GM23248 (cell line): Measurements from ENCODE around the gene ICA1. TPM values are rescaled to one million over a fixed set of nuclear protein-coding genes. Genes with fewer than 3 reads are reported as not detected.
A peak's percentile ranks its signal among the peaks of the same experiment; 100 is the strongest.

Experiments
- DNase-seq: peaks from one replicate; pipeline ENCODE4 v3.0.0-alpha.2; 2015
- H2AFZ ChIP-seq: fragments of 200-600 bp; sonication (generic); 2 replicates; pipeline ENCODE4 v1.6.1; 2016; ENCODE audit warnings: antibody characterized with exemption
- H3F3A ChIP-seq: fragments of 200-600 bp; sonication (generic); 2 replicates; pipeline ENCODE4 v1.6.1; 2016; ENCODE audit warnings: mild to moderate bottlenecking, antibody characterized with exemption, mixed run types; ENCODE audit not compliant: insufficient read depth
- H3K27ac ChIP-seq: fragments of 200-600 bp; sonication (generic); 2 replicates; pipeline ENCODE4 v1.5.1; 2016; ENCODE audit warnings: mild to moderate bottlenecking
- H3K27me3 ChIP-seq: fragments of 200-600 bp; sonication (generic); replicated peaks from 2 replicates; pipeline ENCODE4 v1.6.1; 2016; ENCODE audit warnings: mild to moderate bottlenecking; ENCODE audit not compliant: insufficient read depth
- H3K36me3 ChIP-seq: fragments of 200-600 bp; sonication (generic); 2 replicates; pipeline ENCODE4 v1.6.1; 2016; ENCODE audit warnings: low read depth, mild to moderate bottlenecking
- H3K4me1 ChIP-seq: fragments of 200-600 bp; sonication (generic); 2 replicates; pipeline ENCODE4 v1.6.1; 2016; ENCODE audit warnings: mild to moderate bottlenecking; ENCODE audit not compliant: insufficient read depth
- H3K4me2 ChIP-seq: fragments of 200-600 bp; sonication (generic); one replicate; pipeline ENCODE4 v1.6.1; 2016; ENCODE audit warnings: mild to moderate bottlenecking; ENCODE audit not compliant: unreplicated experiment
- H3K4me3 ChIP-seq: fragments of 200-600 bp; sonication (generic); 2 replicates; pipeline ENCODE4 v1.5.1; 2016; ENCODE audit warnings: mild to moderate bottlenecking
- H3K79me2 ChIP-seq: fragments of 200-600 bp; sonication (generic); 2 replicates; pipeline ENCODE4 v1.6.1; 2016; ENCODE audit warnings: mild to moderate bottlenecking; ENCODE audit not compliant: insufficient read depth
- H3K9ac ChIP-seq: fragments of 200-600 bp; sonication (generic); 2 replicates; pipeline ENCODE4 v1.6.1; 2016; ENCODE audit warnings: mild to moderate bottlenecking
- H3K9me2 ChIP-seq: fragments of 200-600 bp; sonication (generic); 2 replicates; pipeline ENCODE4 v1.6.1; 2016; ENCODE audit warnings: mixed run types, mild to moderate bottlenecking, moderate library complexity; ENCODE audit not compliant: insufficient read depth
- H3K9me3 ChIP-seq: fragments of 200-600 bp; sonication (generic); one replicate; pipeline ENCODE4 v1.6.1; 2017; ENCODE audit warnings: low read depth
- H4K20me1 ChIP-seq: fragments of 200-600 bp; sonication (generic); 2 replicates; pipeline ENCODE4 v1.6.0; 2016; ENCODE audit not compliant: insufficient read depth
- EZH2 ChIP-seq: fragments of 200-600 bp; sonication (generic); IDR thresholded peaks from 2 replicates; pipeline ENCODE4 v1.6.1; 2018; ENCODE audit warnings: antibody characterized with exemption, mild to moderate bottlenecking; ENCODE audit not compliant: insufficient read depth, poor library complexity, severe bottlenecking
- EZH2phosphoT487 ChIP-seq: fragments of 200-600 bp; sonication (generic); IDR thresholded peaks from 2 replicates; pipeline ENCODE4 v1.6.1; 2018; ENCODE audit warnings: antibody characterized with exemption, moderate library complexity, mild to moderate bottlenecking, low read depth; ENCODE audit not compliant: insufficient read depth
- WGBS, 2 experiments: methylation state at CpG; one replicate each; pipeline ENCODE4 v1.1.6; 2015 to 2017; ENCODE audit warnings: low lambda C conversion rate in 2 of 2, low coverage in 1 of 2; ENCODE audit errors: missing lambda C conversion rate in 2 of 2; 5-methylcytosine and 5-hydroxymethylcytosine counted together
- in situ Hi-C: fragments of 300-500 bp; cut with MboI; formaldehyde crosslinking; loops from 2 replicates; pipeline ENCODE4 v1.15.0; 2020
- polyA plus RNA-seq: library from polyadenylated mRNA; unstranded; fragments of >200 nt; fragmentation: Nextera tagmentation; extraction: Ambion mirVana; gene quantifications from 2 replicates; pipeline ENCODE4 v1.2.1, GENCODE V29; 2016
- total RNA-seq: library from RNA; depleted of rRNA; stranded (reverse); fragments of >200 nt; shearing (Covaris generic); gene quantifications from 2 replicates; pipeline ENCODE4 v1.2.3, GENCODE V29; 2014

ICA1 gene
- total and polyA plus RNA-seq, 2 experiments from 2014 or later: not detected

- Histone ChIP-seq H3K27ac (no peak overlapping the region), H3F3A (no peaks in the 10 kb centered on the region), H3K4me3 (no peak overlapping the region), H2AFZ (peak overlapping the region; percentile 28; the same call in 1 of the 2 replicates), H3K9ac (no peak overlapping the region), H4K20me1 (no peaks in the 10 kb centered on the region), H3K9me3 (no peaks in the 10 kb centered on the region), H3K4me1 (no peaks in the 10 kb centered on the region), H3K4me2 (no peak overlapping the region), H3K27me3 (peaks cover 4% of the 10 kb centered on the region), H3K9me2 (no peaks in the 10 kb centered on the region), H3K79me2 (no peaks in the 10 kb centered on the region), H3K36me3 (no peaks in the 10 kb centered on the region)
- WGBS, 2 experiments: 17 to 20% methylated on average over 8 of the region's 8 CpGs
- DNase-seq: peak; percentile 46
- in situ Hi-C loops: loop anchor here (25.0 kb wide), 2 partner anchors 802 to 1252 kb away; no protein-coding TSS in a partner anchor
- TF ChIP-seq EZH2phosphoT487 (no peak), EZH2 (no peak)
These were observed 47.6 kb downstream of the ICA1 start for GRCh38 chr7:8214244-8214824.

- no peak for DNase-seq
- Histone ChIP-seq H3K9me2 (no peaks in the 10 kb centered on the region), H3K4me1 (no peaks in the 10 kb centered on the region), H4K20me1 (no peaks in the 10 kb centered on the region), H3K27me3 (peaks cover 4% of the 10 kb centered on the region), H3K36me3 (no peaks in the 10 kb centered on the region), H3K9ac (no peak overlapping the region), H3K4me2 (no peak overlapping the region), H3K9me3 (no peaks in the 10 kb centered on the region), H3F3A (no peaks in the 10 kb centered on the region), H3K79me2 (no peaks in the 10 kb centered on the region), H3K4me3 (no peak overlapping the region), H3K27ac (no peak overlapping the region), H2AFZ (no peak overlapping the region)
- in situ Hi-C loops: loop anchor here (25.0 kb wide), 2 partner anchors 801 to 1251 kb away; no protein-coding TSS in a partner anchor
- TF ChIP-seq EZH2phosphoT487 (no peak), EZH2 (no peak)
- WGBS, 2 experiments: 73 to 77% methylated on average over 2 of the region's 2 CpGs
These were observed 48.6 kb downstream of the ICA1 start for GRCh38 chr7:8213381-8213780.

GRCh38 chr7:8212638-8213037, 49.3 kb downstream of the ICA1 start:
- DNase-seq: no peak
- H3F3A ChIP-seq: no peaks in the 10 kb centered on the region
- no peak overlapping the region for H3K4me3 ChIP-seq
- H3K36me3 ChIP-seq: no peaks in the 10 kb centered on the region
- in situ Hi-C loops: loop anchor here (25.0 kb wide), 2 partner anchors 800 to 1250 kb away; no protein-coding TSS in a partner anchor
- H3K27ac ChIP-seq: no peak overlapping the region
- H3K9me2 ChIP-seq: no peaks in the 10 kb centered on the region
- no peaks in the 10 kb centered on the region for H3K4me1 ChIP-seq
- H3K9ac ChIP-seq: no peak overlapping the region
- H2AFZ ChIP-seq: no peak overlapping the region
- TF ChIP-seq EZH2: no peak
- TF ChIP-seq EZH2phosphoT487: no peak
- H3K79me2 ChIP-seq: no peaks in the 10 kb centered on the region
- no peak overlapping the region for H3K4me2 ChIP-seq
- 13 to 19% methylated on average over 5 of the region's 5 CpGs for WGBS, 2 experiments
- no peaks in the 10 kb centered on the region for H4K20me1 ChIP-seq
- H3K9me3 ChIP-seq: no peaks in the 10 kb centered on the region
- H3K27me3 ChIP-seq: peaks cover 4% of the 10 kb centered on the region

GRCh38 chr7:8211725-8212096, 50.3 kb downstream of the ICA1 start:
- Histone ChIP-seq H3K9me2 (no peaks in the 10 kb centered on the region), H3K9me3 (no peaks in the 10 kb centered on the region), H3K27ac (no peak overlapping the region), H3K36me3 (no peaks in the 10 kb centered on the region), H3K9ac (no peak overlapping the region), H4K20me1 (no peaks in the 10 kb centered on the region), H3K79me2 (no peaks in the 10 kb centered on the region), H3K27me3 (peaks cover 4% of the 10 kb centered on the region), H3K4me2 (no peak overlapping the region), H3F3A (no peaks in the 10 kb centered on the region), H2AFZ (no peak overlapping the region), H3K4me1 (no peaks in the 10 kb centered on the region), H3K4me3 (no peak overlapping the region)
- 92 to 100% methylated on average over 1 of the region's 1 CpG for WGBS, 2 experiments
- TF ChIP-seq EZH2phosphoT487 (no peak), EZH2 (no peak)
- DNase-seq: no peak
- in situ Hi-C loops: loop anchor here (25.0 kb wide), 2 partner anchors 799 to 1249 kb away; no protein-coding TSS in a partner anchor
